ENCODE data around the gene CDC20B. TPM values are rescaled to one million over a fixed set of nuclear protein-coding genes. Genes with fewer than 3 reads are reported as not detected.
"Not testable (repeated sequence)": the region's sequence is repeated elsewhere in the genome, so short reads cannot be mapped to it uniquely, and the experiment has no call there.

Gene CDC20B
- polyA plus RNA-seq, 1 donor from 2014 or later, result not detected

DNA sequence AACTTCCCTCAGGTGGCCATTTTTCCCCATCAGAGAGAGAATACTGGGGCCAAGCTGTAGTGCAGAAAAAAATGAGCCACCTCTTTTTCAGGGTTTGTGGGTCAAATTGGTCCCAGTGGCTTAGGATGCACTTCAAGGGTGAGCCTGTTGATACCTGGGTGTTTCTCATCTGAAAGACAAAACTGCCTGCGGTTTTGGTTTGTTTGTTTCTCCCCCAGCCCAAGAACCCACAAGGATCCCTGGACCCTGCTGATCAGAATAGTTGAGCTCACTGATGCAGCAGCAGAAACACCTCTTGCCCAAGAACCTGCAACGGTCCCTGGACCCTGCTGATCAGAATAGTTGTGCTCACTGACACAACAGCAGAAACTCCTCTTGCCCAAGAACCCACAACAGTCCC is 83.7 kb downstream of the CDC20B start:
- H4K20me1 ChIP-seq (ENCODE audit: insufficient read depth); H3F3A ChIP-seq (ENCODE audit: insufficient read depth, low read length, poor library complexity, severe bottlenecking); H3K9ac ChIP-seq (ENCODE audit: low read length); H3K36me3 ChIP-seq (ENCODE audit: insufficient read depth, low read length); H3K4me3 ChIP-seq (ENCODE audit: low read length); H3K4me2 ChIP-seq (ENCODE audit: low read length); H3K9me3 ChIP-seq (ENCODE audit: low read length); H3K9me2 ChIP-seq (ENCODE audit: insufficient read depth, low read length); H2AFZ ChIP-seq (ENCODE audit: low read depth, low read length); H3K27ac ChIP-seq (ENCODE audit: low read length); H3K27me3 ChIP-seq (ENCODE audit: insufficient read depth, low read depth, low read length); H3K79me2 ChIP-seq (replicated peaks; ENCODE audit: insufficient read depth, low read length): not testable (repeated sequence)

DNA sequence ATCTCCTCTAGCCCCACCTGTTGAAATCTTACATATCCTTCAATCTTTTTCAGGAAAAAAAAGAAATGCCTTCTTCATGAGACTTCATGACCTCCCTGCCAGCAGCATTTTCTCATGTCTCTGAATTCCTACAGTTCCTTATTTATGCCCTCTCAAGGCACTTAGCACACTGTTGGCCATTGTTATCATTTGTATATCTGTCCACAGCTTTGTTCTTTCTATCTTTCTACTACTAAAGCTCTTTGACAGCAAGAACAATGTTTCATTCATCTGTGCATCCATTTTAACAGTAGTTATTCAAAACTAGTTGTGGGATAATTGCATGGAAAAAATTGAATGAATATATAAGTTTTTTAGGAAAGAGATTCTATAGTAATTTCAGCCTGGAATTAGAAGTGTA is 91.4 kb downstream of the CDC20B start:
- no peaks in the 10 kb centered on the region for H3K9me3 ChIP-seq (ENCODE audit: low read length)
- no peak overlapping the region for H3K4me3 ChIP-seq (ENCODE audit: low read length)
- H4K20me1 ChIP-seq (ENCODE audit: insufficient read depth), result no peaks in the 10 kb centered on the region
- H3K27ac ChIP-seq (ENCODE audit: low read length), result no peak overlapping the region
- no peaks in the 10 kb centered on the region for H3F3A ChIP-seq (ENCODE audit: insufficient read depth, low read length, poor library complexity, severe bottlenecking)
- H3K27me3 ChIP-seq (ENCODE audit: insufficient read depth, low read depth, low read length), result no peaks in the 10 kb centered on the region
- no peaks in the 10 kb centered on the region for H3K36me3 ChIP-seq (ENCODE audit: insufficient read depth, low read length)
- TF ChIP-seq POLR2AphosphoS5 (IDR thresholded peaks at IDR 0.05), result no peak
- H3K9ac ChIP-seq (ENCODE audit: low read length), result no peak overlapping the region
- H2AFZ ChIP-seq (ENCODE audit: low read depth, low read length), result no peak overlapping the region
- H3K79me2 ChIP-seq (replicated peaks; ENCODE audit: insufficient read depth, low read length), result no peaks in the 10 kb centered on the region
- H3K9me2 ChIP-seq (ENCODE audit: insufficient read depth, low read length), result no peaks in the 10 kb centered on the region
- H3K4me2 ChIP-seq (ENCODE audit: low read length), result no peak overlapping the region

DNA sequence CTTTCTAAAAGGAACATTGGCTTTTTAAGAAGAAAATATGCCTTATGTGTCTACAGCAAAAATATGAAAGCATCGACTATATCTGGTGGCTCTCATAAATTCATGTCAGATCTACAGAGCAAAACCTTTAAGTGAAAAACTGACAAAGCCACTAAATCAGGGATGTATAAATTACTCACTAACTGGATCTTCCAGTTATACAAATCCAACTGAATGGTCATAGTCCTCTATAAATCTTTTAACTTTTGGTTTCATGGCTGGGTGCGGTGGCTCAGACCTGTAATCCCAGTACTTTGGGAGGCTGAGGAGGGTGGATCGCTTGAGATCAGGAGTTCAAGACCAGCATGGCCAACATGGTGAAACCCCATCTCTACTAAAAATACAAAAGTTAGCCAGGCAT is 99.8 kb downstream of the CDC20B start:
- no peaks in the 10 kb centered on the region for H3K9me3 ChIP-seq (ENCODE audit: low read length)
- no peaks in the 10 kb centered on the region for H3F3A ChIP-seq (ENCODE audit: insufficient read depth, low read length, poor library complexity, severe bottlenecking)
- H3K27ac ChIP-seq (ENCODE audit: low read length), result no peak overlapping the region
- H3K36me3 ChIP-seq (ENCODE audit: insufficient read depth, low read length), result no peaks in the 10 kb centered on the region
- H3K79me2 ChIP-seq (replicated peaks; ENCODE audit: insufficient read depth, low read length), result no peaks in the 10 kb centered on the region
- no peak overlapping the region for H3K4me3 ChIP-seq (ENCODE audit: low read length)
- no peak overlapping the region for H3K9ac ChIP-seq (ENCODE audit: low read length)
- TF ChIP-seq EZH2 (IDR thresholded peaks at IDR 0.05; ENCODE audit: borderline replicate concordance, insufficient read depth, low read length, poor library complexity, severe bottlenecking), result no peak
- no peak for TF ChIP-seq RAD21 (conservative IDR thresholded peaks at IDR 0.05)
- no peak for TF ChIP-seq CTCF (IDR thresholded peaks at IDR 0.05; ENCODE audit: poor library complexity, severe bottlenecking)
- TF ChIP-seq MXI1 (conservative IDR thresholded peaks at IDR 0.05; ENCODE audit: poor library complexity, severe bottlenecking), result no peak
- TF ChIP-seq TAF1 (IDR thresholded peaks at IDR 0.05; ENCODE audit: low read depth), result no peak
- TF ChIP-seq SMC3 (conservative IDR thresholded peaks at IDR 0.05; ENCODE audit: poor library complexity), result no peak
- no peak for TF ChIP-seq POLR2AphosphoS5 (IDR thresholded peaks at IDR 0.05)
- no peak for TF ChIP-seq REST (IDR thresholded peaks at IDR 0.05; ENCODE audit: borderline replicate concordance)
- TF ChIP-seq EP300 (conservative IDR thresholded peaks at IDR 0.05; ENCODE audit: poor library complexity, severe bottlenecking), result no peak
- no peaks in the 10 kb centered on the region for H3K27me3 ChIP-seq (ENCODE audit: insufficient read depth, low read depth, low read length)
- H2AFZ ChIP-seq (ENCODE audit: low read depth, low read length), result no peak overlapping the region
- no peak overlapping the region for H3K4me2 ChIP-seq (ENCODE audit: low read length)
- no peaks in the 10 kb centered on the region for H4K20me1 ChIP-seq (ENCODE audit: insufficient read depth)
- H3K9me2 ChIP-seq (ENCODE audit: insufficient read depth, low read length), result no peaks in the 10 kb centered on the region
